Gastrocnemius medialis (tissue), 4 donors: ENCODE data around the gene SOST.

Experiments
- CTCF ChIP-seq, 5 experiments: fragments of 450-650 bp in 3 of 5; fragments of 200-600 bp in 2 of 5; sonication (generic) in 2 of 5; IDR thresholded peaks in 4 of 5; conservative IDR thresholded peaks in 1 of 5; 1 replicate in 4 of 5; 2 replicates in 1 of 5; pipeline ENCODE4 v1.5.1; 2016 to 2019; ENCODE audit warnings: antibody characterized with exemption in 5 of 5, mild to moderate bottlenecking in 3 of 5, moderate library complexity in 3 of 5
- POLR2A ChIP-seq, 2 donors: fragments of 450-650 bp; IDR thresholded peaks; one replicate each; pipeline ENCODE4 v1.6.1; 2017; ENCODE audit warnings: antibody characterized with exemption in 2 of 2, mild to moderate bottlenecking in 2 of 2, moderate library complexity in 2 of 2

- no peak for TF ChIP-seq POLR2A (IDR thresholded peaks at IDR 0.05)
- no peak for TF ChIP-seq CTCF (IDR thresholded peaks at IDR 0.05 in 4 of 5, conservative IDR thresholded peaks at IDR 0.05 in 1 of 5)
Measured at GRCh38 chr17:43728081-43728480, 30.5 kb downstream of the SOST start.
